Adrenal gland (tissue), 12 donors: ENCODE results near the gene KMT2C. TPM values are rescaled to one million over a fixed set of nuclear protein-coding genes. Genes with fewer than 3 reads are reported as not detected.
"Not testable (repeated sequence)": the region's sequence is repeated elsewhere in the genome, so short reads cannot be mapped to it uniquely, and the experiment has no call there.

Experiments
- DNase-seq, 7 donors: peaks; one replicate each; pipeline ENCODE4 v3.0.0-alpha.2; 2019 to 2020
- H3K27ac ChIP-seq, 5 donors: fragments of 200-600 bp; sonication (generic) in 4 of 5; 1 replicate in 3 of 5; 2 replicates in 2 of 5; pipeline versions ENCODE4 v1.5.1 to v1.8.0; 2016 to 2020; ENCODE audit warnings: mild to moderate bottlenecking in 1 of 5
- H3K27me3 ChIP-seq: fragments of 200-600 bp; 2 replicates; pipeline ENCODE4 v1.8.0; 2021
- H3K36me3 ChIP-seq, 2 donors: fragments of 200-600 bp; replicated peaks in 1 of 2; 1 replicate in 1 of 2; 2 replicates in 1 of 2; pipeline versions ENCODE4 v1.5.1 to v1.8.0; 2018 to 2022
- H3K4me1 ChIP-seq, 2 donors: fragments of 200-600 bp; replicated peaks in 1 of 2; 1 replicate in 1 of 2; 2 replicates in 1 of 2; pipeline versions ENCODE4 v1.5.1 to v1.8.0; 2018 to 2021
- H3K4me3 ChIP-seq, 4 donors: fragments of 200-600 bp; sonication (generic) in 3 of 4; one replicate each; pipeline ENCODE4 v1.5.1; 2016 to 2018
- H3K9me3 ChIP-seq, 3 donors: fragments of 200-600 bp; sonication (generic) in 1 of 3; replicated peaks in 1 of 3; 1 replicate in 2 of 3; 2 replicates in 1 of 3; pipeline versions ENCODE4 v1.5.1 to v1.8.0; 2016 to 2021
- POLR2A ChIP-seq, 2 donors: fragments of 450-650 bp; IDR thresholded peaks; one replicate each; pipeline ENCODE4 v1.6.1; 2017; ENCODE audit warnings: antibody characterized with exemption in 2 of 2, mild to moderate bottlenecking in 2 of 2, moderate library complexity in 1 of 2
- WGBS, 4 donors: extraction: QIAGEN DNeasy Blood & Tissue Kit in 2 of 4; methylation state at CpG; one replicate each; pipeline versions ENCODE4 v1.1.5 to v1.1.7; 2013 to 2017; 5-methylcytosine and 5-hydroxymethylcytosine counted together
- intact Hi-C, 2 donors: fragments of 100-400 bp; cut with DNase I; formaldehyde crosslinking; loops; one replicate each; pipeline versions ENCODE4 v1.14.1 to v1.15.0; 2022 to 2023
- polyA plus RNA-seq, 3 donors: library from polyadenylated mRNA; stranded (reverse); fragments of 200-250 nt in 2 of 3; fragments of 350-450 nt in 1 of 3; fragmentation: Illumina TruSeq in 1 of 3; extraction: RNeasy Lipid Tissue Mini Kit (QIAGEN cat#74804) in 1 of 3; gene quantifications; one replicate each; pipeline ENCODE4 v1.2.3, GENCODE V29; 2013 to 2014
- total RNA-seq, 9 donors: library from RNA; depleted of rRNA in 4 of 9; stranded (reverse); fragments of >200 nt in 4 of 9; fragments of 120-200 nt in 1 of 9; fragmentation: NEBNext Ultra II Directional in 1 of 9; extraction: Animal tissue kit (Norgen Biotek cat#: 25700) in 1 of 9; gene quantifications; one replicate each; pipeline versions ENCODE4 v1.1.0 to v1.2.4, GENCODE V29; 2013 to 2023
- TF ChIP-seq, protein P1 (sequence below), 6 experiments: fragments of 450-650 bp in 4 of 6; fragments of 200-600 bp in 2 of 6; sonication (generic) in 1 of 6; IDR thresholded peaks; 1 replicate in 5 of 6; 2 replicates in 1 of 6; pipeline versions ENCODE4 v1.5.1 to v1.8.0; 2016 to 2021; ENCODE audit warnings: antibody characterized with exemption in 6 of 6, mild to moderate bottlenecking in 2 of 6, moderate library complexity in 1 of 6
- donor health status: healthy with polysubstance abuse.
- donor health status: Bipolar disorder and iron deficiency.
- donor health status: DM: yes; HTN: yes; CAD: no.
- donor health status: DM: no; HTN: no; CAD: no.
- donor health status: DM: no; HTN: no; CAD: no.
- donor health status: DM: yes; HTN: yes; CAD: no.

Gene KMT2C
- total and polyA plus RNA-seq, 12 donors, result 6.9 to 105 (median 55.6) TPM

DNA sequence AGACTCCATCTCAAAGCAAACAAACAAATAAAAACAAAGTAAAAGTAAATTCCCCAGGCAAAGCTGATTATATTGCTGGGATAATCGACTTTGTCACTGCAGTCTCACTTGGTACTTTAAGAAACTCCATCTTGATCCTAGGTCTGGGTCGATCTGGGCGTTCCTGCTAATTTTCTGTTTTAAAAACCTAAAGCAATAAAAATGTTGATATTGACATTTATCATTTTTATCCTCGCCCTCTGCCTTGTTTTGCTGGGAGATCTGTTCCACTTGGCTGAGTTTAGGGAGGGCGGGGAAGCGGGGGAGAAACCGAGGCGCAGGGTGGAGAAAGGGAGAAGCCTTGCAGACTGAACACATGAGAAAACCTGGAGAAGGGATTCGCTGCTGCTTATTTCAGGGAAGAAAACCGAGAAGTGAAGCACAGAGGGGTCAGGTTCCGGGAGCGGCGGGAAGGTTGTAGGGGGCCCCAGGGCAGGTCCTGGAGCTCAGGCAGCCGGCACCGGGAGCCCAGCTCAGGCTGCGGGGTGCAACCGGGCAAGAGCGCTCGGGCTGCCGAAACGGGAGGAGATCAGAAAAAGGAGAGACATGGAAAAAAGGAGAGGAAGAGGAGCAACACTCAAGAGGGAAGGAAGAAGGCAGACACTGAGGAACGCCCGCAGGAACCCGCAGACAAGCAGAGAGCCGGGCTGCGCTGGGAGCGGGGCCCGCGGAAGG lies 27.3 kb upstream of the KMT2C start:
- WGBS, 4 donors, result 1% methylated on average over 22 to 29 of the region's 29 CpGs
- TF ChIP-seq, protein P1, sequence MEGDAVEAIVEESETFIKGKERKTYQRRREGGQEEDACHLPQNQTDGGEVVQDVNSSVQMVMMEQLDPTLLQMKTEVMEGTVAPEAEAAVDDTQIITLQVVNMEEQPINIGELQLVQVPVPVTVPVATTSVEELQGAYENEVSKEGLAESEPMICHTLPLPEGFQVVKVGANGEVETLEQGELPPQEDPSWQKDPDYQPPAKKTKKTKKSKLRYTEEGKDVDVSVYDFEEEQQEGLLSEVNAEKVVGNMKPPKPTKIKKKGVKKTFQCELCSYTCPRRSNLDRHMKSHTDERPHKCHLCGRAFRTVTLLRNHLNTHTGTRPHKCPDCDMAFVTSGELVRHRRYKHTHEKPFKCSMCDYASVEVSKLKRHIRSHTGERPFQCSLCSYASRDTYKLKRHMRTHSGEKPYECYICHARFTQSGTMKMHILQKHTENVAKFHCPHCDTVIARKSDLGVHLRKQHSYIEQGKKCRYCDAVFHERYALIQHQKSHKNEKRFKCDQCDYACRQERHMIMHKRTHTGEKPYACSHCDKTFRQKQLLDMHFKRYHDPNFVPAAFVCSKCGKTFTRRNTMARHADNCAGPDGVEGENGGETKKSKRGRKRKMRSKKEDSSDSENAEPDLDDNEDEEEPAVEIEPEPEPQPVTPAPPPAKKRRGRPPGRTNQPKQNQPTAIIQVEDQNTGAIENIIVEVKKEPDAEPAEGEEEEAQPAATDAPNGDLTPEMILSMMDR (IDR thresholded peaks at IDR 0.05), result no peak
- TF ChIP-seq POLR2A (IDR thresholded peaks at IDR 0.05), result peak; percentile 81 to 84
- Histone ChIP-seq H3K27me3 (no peaks in the 10 kb centered on the region), H3K27ac (peak overlapping the region; percentile 68 to 92 (median 89)), H3K4me3 (peak overlapping the region; percentile 30 to 76 (median 56)), H3K36me3 (no peaks in the 10 kb centered on the region), H3K9me3 (no peaks in the 10 kb centered on the region), H3K4me1 (peaks cover 14 to 27% of the 10 kb centered on the region in 2 donors)
- intact Hi-C loops, result no loop called here
- DNase-seq, result peak in 3 of 7 donors; percentile 59 to 75 (median 69)

DNA sequence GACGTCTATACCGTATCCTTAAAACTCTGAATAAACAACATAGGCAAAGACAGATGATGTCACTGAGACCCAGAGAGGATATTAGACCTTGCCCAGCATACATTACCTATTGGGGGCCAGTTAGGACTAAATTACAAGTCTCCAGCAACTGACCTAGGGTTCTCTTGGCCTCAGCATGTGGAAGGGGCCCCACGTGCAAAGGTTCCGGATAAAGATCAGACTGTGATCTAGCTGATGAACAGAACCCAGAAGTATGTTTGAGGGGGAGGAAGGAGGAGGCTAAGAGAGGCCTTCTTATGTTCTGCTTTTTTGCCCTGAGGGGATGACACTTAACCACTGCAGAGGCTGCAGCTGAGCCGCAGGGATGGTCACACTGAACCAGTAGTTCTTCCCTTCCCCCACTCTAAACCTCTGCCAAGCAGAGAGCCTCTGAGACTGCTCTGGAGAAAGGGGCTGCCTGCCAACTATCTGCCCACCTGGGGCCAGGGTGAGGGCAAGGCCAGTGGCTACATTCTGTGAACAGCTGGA lies 24.0 kb upstream of the KMT2C start:
- peak; percentile 43 to 86 (median 70) for DNase-seq
- intact Hi-C loops, result loop anchor here in 1 of 2 donors (10.0 kb wide), 1 partner anchor 235 kb away; no protein-coding TSS in a partner anchor
- no peaks in the 10 kb centered on the region for H3K36me3 ChIP-seq

DNA sequence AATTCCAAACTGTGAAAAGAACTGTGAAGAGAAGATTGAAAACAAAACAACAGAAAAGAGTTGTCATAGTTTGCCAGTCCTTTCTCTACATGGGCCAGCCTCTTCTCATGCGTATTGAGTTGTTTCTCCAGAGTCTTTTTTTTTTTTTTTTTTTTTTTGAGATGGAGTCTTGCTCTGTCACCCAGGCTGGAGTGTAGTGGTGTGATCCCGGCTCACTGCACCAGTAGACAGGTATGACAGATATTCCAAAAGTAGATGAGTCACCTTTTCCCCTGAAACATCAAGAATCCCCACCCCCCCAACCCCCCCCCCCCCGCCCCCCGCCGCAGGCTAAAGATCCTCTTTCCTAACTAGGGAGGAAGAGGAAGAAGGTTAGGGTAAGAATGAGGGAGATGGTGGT lies 15.6 kb upstream of the KMT2C start:
- H3K27me3 ChIP-seq, result no peaks in the 10 kb centered on the region
- intact Hi-C loops, result loop anchor here in 1 of 2 donors (10.0 kb wide), 1 partner anchor 243 kb away; no protein-coding TSS in a partner anchor
- no peaks in the 10 kb centered on the region for H3K9me3 ChIP-seq
- WGBS, 4 donors, result 47 to 88% (median 59%) methylated on average over 2 to 5 of the region's 5 CpGs
- TF ChIP-seq, protein P1 (IDR thresholded peaks at IDR 0.05), result no peak
- no peak for TF ChIP-seq POLR2A (IDR thresholded peaks at IDR 0.05)
- H3K36me3 ChIP-seq, result no peaks in the 10 kb centered on the region
- H3K27ac ChIP-seq, result no peak overlapping the region
- no peak overlapping the region for H3K4me3 ChIP-seq
- no peak for DNase-seq
- H3K4me1 ChIP-seq, result no peaks in the 10 kb centered on the region

More for the DNA sequence above, 24.0 kb upstream of the KMT2C start:
- no peak overlapping the region for H3K4me3 ChIP-seq
- 41 to 50% (median 43%) methylated on average over 5 of the region's 5 CpGs for WGBS, 4 donors
- no peaks in the 10 kb centered on the region for H3K9me3 ChIP-seq
- TF ChIP-seq, protein P1 (IDR thresholded peaks at IDR 0.05), result no peak
- no peak for TF ChIP-seq POLR2A (IDR thresholded peaks at IDR 0.05)
- peak overlapping the region in 3 of 5 donors; percentile 18 to 56 (median 50) for H3K27ac ChIP-seq
- H3K4me1 ChIP-seq, result peaks cover 14 to 20% of the 10 kb centered on the region in 2 donors
- H3K27me3 ChIP-seq, result no peaks in the 10 kb centered on the region

DNA sequence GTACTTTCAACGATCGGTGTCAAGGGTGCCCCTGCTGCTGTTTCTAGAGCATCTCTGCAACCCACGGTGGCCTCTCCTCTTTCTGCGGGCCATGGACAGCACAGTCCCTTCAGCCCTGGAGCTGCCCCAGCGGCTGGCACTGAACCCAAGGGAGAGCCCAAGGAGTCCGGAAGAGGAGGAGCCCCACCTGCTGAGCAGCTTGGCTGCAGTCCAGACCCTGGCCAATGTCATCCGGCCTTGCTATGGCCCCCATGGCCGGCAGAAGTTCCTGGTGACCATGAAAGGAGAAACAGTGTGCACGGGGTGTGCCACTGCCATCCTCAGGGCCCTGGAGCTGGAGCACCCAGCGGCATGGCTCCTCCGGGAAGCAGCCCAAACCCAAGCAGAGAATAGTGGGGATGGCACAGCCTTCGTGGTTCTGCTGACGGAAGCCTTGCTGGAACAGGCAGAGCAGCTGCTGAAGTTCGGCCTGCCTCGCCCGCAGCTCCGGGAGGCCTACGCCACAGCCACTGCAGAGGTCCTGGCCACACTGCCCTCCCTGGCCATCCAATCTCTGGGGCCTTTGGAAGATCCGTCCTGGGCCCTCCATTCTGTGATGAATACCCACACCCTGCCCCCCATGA lies 9.7 kb upstream of the KMT2C start:
- peak; percentile 55 to 89 (median 69) for DNase-seq
- H3K9me3 ChIP-seq, intact Hi-C loops, H3K4me1 ChIP-seq, H3K27ac ChIP-seq, H3K36me3 ChIP-seq, H3K27me3 ChIP-seq, H3K4me3 ChIP-seq: not testable (repeated sequence)
- WGBS, 4 donors, result 47 to 78% (median 64%) methylated on average over 4 to 19 of the region's 19 CpGs
